GM21717 (cell line): ENCODE results near the gene TMA7.
"Not testable (repeated sequence)": the region's sequence is repeated elsewhere in the genome, so short reads cannot be mapped to it uniquely, and the experiment has no call there.

Source experiments
- ATAC-seq: cut with Tn5 transposase; IDR thresholded peaks from one replicate; pipeline ENCODE4 v1.9.1; 2021; ENCODE audit warnings: mild to moderate bottlenecking, moderate library complexity; ENCODE audit not compliant: unreplicated experiment

TMA7 gene

DNA sequence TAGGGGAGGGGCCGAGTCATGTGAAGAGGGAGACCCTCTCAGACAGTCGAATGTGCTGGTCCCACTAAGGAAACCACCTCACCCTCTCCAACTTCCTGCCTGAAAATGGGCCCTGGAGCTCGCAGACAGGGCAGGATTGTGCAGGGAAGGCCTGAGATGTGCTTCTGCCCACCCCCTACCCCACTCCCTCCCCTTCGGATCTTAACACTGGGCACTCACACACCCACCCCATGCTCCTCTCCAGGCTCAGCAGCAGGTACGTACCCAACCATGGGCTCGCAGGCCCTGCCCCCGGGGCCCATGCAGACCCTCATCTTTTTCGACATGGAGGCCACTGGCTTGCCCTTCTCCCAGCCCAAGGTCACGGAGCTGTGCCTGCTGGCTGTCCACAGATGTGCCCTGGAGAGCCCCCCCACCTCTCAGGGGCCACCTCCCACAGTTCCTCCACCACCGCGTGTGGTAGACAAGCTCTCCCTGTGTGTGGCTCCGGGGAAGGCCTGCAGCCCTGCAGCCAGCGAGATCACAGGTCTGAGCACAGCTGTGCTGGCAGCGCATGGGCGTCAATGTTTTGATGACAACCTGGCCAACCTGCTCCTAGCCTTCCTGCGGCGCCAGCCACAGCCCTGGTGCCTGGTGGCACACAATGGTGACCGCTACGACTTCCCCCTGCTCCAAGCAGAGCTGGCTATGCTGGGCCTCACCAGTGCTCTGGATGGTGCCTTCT lies 26.5 kb downstream of the TMA7 start:
- peak; percentile 8 for ATAC-seq

DNA sequence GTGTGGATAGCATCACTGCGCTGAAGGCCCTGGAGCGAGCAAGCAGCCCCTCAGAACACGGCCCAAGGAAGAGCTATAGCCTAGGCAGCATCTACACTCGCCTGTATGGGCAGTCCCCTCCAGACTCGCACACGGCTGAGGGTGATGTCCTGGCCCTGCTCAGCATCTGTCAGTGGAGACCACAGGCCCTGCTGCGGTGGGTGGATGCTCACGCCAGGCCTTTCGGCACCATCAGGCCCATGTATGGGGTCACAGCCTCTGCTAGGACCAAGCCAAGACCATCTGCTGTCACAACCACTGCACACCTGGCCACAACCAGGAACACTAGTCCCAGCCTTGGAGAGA lies 27.0 kb downstream of the TMA7 start:
- ATAC-seq, result no peak

DNA sequence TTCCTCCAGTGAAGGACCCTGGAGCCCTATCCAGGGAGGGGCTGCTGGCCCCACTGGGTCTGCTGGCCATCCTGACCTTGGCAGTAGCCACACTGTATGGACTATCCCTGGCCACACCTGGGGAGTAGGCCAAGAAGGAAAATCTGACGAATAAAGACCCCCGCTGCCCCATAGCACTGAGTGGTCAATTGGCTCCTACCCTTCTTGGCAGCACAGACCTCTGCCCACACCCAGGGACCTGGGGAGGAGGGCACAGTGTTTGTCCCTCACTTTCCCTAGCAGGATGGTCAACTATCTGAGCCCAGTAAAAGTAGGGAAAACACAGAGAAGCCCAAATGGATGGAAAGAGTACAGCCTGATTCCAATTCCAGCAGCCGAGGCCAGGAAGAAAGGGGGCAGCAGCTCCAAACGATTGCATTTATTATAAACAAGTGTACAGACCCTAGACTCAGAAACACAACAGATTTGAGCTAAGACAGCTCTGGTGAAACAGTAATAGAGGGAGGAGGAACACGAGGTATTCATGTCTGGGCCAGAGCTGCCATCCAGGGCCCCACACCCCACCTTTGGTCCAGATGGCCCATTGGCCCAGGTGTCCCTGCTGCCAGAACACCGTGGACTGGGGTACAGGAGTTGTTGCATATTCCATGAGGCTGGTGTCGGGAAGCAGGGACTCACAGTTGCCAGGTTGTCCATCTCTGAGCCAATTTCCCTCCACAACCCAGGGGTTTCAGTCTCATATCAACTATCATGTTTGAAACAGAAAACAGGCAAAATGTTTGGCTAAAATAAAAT lies 27.6 kb downstream of the TMA7 start:
- no peak for ATAC-seq

DNA sequence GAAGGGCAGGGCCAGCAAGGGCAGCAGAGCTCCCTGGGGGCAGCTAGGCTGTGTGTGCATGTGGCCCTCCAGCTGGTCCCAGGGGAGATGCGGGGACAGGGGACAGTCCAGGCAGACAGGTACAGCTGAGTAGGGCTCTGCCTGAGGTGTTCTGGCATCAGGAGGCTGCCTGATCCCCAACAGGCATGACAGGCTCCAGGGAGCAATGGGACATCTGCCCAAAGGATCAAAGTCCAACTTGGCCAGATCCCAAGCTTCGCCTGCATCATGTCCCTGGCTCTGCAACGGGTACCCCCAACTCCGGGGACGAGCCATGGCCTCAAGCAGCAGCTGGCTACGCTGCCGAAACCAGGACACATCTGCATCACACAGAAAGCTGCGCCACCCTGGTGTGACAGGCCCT lies 28.3 kb downstream of the TMA7 start:
- no peak for ATAC-seq

DNA sequence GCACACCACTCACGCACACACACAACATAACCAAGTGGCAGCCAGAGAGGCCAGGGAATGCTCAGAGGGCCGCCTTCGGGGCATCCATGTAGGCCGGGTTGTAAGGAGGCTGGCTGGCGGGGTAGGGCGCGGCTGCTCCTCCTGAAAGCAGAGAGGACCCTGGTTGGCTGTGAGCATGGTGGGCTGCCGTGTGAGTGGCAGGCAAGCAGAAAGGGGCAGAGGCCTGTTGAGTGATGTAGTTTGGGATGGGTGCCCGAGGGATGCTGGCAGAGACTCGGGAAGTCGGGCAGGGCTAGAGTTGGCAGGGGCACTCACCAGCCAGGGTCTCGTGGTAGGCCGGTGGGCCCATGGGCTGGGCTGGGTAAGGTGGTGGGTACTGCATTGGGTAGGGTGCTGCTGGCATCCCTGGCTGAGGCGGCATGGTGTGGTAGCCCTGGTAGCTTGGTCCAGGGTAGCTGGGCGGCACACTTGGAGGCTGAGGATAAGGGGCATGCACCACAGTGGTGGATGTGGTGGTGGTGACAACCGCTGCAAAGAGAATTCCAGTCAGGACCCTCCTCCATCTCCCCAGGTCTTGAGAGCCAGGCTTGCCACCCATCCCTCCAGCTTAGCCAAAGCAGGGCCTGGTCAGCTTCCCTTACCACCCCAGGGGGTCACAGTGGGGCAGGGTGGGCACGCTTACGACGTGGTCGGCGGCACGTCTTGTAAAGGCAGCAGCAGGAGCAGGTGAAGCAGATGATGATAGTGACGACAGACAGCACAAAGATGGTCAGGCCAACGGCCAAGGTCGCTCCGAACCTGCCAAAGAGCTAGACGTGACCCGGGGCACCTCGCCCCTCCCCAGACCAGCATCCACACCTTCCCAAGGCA lies 29.2 kb downstream of the TMA7 start:
- ATAC-seq, result no peak

DNA sequence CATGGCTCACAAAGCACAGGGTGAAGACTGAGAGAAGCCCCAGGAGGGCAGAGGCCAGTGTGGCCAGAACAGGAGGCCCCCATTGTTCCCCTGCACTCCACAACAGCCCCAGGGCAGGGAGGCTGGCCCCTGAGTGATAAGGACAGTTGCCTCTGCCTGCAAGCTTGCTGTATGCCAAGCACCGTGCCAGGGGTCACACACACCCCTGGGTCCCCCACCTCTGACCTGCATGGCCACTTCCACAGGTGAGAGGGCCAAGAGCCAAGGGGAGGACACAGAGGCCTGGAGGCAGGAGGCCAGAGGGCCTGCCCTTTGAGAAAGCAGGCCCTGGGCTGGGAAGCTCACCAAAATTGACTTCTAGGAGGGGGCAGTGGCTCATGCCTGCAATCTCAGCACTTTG lies 30.2 kb downstream of the TMA7 start:
- ATAC-seq, result no peak

DNA sequence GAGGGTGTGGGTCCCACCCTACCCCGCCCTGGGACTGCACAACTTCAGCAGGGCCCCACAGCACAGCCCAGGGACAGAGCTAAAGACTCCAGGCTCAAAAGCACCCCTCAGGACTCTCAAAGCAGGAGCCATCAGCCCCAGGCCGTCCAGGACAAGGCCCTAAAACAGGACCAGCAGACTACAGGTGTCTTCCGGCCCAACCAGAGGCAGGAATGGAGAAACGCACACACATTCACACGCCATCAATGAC lies 32.5 kb downstream of the TMA7 start:
- ATAC-seq, result no peak

DNA sequence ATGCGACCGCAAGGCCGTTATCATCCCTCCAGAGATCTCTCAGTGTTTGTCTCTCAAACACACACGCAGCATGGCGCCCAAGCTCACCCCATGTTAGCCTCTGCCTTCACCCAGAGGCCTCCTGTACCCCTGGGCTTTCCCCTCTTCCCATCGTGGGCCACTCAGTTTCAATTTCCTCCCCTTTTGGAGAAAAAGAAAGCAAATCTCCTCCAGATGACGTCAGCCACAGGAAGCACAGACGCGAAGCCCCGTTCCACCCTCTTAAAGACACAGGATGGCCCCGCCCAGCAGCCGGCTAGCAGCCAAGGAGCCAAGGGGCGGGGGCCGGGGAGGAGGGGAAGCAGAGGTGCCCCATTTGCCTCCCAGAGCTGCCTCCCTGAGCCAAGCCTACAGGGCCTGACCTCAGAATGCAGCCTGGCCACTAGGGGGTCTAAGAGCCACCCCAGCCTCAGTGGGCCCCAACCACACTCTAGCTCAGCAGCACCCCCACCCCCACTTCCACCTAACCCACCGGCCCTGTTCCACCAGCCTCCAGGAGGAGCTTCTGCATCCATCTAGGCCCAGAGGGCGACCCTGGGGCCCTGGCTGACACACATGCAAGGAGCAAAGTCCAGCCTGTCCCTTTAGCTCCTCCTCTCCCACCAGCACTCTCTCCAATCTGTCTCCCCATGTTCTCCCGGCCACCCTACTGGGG lies 33.0 kb downstream of the TMA7 start:
- peak; percentile 67 for ATAC-seq

DNA sequence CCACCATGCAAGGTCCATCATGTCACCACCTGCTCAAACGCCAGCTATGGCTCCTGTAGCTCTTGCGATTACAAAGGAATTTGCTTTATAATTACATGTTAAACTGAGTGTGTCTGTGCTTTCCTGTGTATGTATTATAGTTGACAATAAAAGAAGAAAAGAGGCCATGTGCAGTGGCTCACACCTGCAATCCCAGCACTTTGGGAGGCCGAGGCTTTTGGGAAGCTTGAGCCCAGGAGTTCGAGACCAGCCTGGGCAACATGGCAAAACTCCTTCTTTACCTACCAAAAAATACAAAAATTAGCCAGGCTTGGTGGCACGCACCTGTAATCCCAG lies 33.5 kb downstream of the TMA7 start:
- no peak for ATAC-seq

DNA sequence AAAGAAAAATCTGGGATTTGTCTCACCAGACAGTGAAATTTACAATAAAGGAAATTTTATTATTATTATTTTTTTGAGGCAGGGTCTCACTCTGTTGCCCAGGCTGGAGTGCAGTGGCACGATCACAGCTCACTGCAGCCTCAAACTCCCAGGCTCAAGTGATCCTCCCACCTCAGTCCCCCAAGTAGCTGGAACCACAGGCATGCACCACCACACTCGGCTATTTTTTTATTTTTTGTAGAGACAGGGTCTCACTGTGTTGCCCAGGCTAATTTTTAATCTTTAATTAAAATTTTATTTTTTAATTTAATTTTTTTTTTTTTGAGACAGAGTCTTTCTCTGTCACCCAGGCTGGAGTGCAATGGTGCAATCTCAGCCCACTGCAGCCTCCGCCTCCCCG lies 34.0 kb downstream of the TMA7 start:
- ATAC-seq, result not testable (repeated sequence)

DNA sequence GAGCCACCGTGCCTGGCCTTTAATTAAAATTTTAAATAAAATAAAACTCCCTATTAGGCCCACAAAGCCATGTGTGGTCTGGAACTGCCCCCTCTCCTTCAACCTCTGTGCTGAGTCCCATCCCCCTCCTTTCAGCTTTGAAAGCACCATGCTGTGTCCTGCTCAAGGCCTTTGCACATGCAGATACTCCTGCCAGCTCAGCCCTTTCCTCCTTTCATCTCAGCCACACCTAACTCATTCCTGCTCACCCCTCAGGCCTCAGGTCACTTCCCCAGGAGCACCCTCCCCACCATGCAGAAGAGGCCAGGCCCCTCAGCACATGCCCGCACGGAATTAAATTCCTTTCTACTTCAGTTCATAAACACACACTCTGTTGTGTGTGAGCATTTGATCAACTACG lies 34.6 kb downstream of the TMA7 start:
- no peak for ATAC-seq

DNA sequence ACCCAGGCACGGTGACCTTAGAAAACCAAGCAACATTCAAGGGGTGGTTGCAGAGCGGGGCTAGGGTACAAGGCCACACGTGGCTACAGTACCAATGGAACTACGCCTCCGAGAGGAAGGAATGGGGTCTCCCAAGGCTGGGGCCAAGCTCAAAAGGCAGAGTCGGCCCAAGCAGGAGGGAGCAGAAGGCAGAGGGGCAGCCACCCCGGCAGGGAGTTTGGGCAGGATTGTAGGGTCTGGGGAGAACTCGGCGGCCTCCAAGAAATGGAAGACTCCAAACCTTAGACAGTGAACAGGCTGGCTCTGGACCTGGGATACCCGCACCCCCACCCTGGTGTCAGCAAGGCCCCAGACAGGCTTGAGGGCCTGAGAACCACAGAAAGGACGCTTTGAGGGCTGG lies 35.1 kb downstream of the TMA7 start:
- no peak for ATAC-seq

DNA sequence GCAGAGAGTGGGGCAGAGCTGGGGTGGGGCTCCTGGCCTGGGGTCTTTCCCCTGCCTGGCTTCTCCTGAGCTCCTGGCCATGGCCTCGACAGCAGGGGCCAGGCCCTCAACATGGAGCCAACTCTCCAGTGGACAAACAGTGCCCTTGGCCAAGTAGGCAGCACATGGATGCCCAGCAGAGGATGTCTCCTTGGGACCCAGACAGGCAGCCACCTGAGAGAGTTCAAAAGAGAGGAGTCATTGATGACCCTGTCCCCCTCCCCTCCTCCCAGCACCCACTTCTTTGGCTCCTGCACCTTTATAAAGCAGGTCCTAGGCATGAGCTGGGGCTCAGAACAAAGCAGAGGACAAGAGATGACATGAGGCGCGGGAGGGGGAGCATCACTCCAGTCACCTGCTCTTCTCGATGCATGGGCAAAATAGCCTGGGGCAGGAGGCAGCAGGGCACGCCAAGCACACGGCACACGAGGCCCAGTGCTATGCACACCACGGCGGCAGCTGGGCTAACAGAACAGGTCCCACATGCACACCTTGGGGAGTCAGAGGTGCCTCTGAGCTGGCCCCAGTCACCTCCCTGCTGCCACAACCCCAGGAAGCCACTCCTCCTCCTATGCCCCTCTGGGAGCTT lies 36.5 kb downstream of the TMA7 start:
- no peak for ATAC-seq

DNA sequence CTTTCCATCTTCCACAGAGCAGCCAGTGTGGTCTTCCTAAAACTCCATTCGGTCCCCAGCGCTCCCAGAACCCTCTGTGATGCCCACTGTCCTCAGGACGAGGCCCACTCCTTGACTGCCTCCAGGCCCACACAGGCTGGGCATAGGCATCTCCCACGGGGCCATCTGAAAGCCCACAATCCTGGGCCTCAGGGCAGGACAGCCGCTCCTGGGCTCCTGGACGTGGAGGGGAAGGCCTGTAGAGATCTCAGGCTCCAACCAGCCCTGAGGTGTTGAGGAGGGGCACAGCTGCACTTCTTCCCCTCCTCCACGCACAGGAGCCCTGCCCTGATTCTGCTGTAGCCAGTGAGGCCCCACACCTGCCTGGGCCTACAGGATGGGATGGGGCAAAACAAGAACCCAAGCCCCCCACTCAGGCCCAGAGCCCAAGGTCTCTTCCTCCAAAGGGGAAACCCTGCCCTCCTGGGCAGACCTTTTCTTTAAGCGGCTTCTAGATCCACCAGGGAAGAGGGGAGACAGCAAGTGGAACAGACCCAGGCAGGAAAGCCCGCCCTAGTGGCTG lies 38.0 kb downstream of the TMA7 start:
- no peak for ATAC-seq

DNA sequence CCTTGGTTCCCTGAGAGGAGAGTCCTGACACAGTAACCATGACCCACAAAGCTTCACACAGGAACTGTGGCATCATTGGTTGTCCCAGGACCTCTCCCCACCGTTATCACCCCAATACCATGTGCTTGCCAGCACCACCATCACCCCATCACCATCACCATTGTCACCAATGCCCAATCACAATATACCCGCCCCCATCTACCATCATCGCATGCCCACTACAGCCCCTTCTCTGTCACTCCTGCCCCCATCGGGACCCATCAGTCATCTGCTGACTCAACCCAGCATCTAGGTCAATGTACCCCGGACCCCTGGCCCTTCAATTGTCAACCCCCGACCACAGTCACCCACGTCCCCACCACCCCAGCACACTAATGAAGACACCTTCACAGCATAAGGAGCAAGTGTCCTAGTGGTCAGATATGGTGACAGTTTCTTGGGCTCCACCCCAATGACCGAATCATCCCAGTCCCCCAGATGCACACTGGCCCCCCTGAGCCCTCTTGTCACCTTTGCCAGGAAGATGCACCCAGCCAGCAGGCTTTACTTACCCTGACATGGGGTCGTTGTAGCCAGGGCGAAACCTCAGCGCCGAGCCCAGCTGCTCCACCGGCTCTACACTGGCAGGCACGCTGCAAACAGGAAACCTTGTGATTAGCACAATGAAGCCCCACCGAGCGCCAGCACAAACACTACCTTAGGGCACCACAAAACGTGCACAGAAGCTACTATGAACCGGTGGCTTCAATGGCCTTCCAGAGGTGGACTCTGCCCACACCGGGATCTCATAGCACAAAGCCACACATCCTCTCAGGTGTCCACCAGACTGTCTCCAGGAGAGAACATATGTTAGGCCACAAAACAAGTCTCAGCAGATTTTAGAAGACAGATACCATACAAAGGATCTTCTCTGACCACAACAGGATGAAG lies 38.8 kb downstream of the TMA7 start:
- no peak for ATAC-seq

DNA sequence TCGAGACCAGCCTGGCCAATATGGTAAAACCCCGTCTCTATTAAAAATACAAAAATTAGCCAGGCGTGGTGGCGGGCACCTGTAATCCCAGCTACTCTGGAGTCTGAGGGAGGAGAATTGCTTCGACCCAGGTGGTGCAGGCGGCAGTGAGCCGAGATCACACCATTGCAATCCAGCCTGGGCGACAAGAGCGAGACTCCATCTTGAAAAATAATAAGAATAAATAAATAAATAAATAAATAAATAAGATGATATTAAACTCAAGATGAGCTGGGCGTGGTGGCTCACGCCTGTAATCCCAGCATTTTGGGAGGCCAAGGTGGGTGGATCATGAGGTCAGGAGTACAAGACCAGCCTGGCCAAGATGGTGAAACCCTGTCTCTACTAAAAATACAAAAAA lies 40.8 kb downstream of the TMA7 start:
- ATAC-seq, result not testable (repeated sequence)

DNA sequence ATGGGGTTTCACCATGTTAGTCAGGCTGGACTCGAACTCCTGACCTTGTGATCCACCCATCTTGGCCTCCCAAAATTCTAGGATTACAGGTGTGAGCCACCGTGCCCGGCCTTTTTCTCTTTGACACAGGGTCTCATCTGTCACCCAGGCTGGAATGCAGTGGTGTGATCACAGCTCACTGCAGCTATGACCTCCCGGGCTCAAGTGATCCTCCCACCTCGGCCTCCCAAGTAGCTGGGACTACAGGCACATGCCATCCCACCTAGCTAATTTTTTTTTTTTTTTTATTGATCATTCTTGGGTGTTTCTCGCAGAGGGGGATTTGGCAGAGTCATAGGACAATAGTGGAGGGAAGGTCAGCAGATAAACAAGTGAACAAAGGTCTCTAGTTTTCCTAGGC lies 42.8 kb downstream of the TMA7 start:
- ATAC-seq, result not testable (repeated sequence)

DNA sequence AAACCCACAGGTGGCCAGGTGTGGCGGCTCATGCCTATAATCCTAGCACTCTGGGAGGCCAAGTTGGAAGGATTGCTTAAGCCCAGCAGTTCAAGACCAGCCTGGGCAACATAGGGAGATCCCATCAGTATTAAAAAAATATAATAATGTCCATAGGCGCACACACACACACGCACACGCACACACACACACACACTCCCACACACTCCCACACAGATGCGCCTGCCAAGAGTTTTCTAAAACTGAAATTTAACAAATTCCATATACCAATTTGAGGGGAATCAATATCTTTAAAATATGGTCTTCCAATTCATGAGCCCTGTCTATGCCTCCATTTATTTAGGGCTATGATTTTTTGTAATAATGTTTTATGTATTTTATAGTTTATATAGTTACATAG lies 46.9 kb downstream of the TMA7 start:
- ATAC-seq, result no peak

DNA sequence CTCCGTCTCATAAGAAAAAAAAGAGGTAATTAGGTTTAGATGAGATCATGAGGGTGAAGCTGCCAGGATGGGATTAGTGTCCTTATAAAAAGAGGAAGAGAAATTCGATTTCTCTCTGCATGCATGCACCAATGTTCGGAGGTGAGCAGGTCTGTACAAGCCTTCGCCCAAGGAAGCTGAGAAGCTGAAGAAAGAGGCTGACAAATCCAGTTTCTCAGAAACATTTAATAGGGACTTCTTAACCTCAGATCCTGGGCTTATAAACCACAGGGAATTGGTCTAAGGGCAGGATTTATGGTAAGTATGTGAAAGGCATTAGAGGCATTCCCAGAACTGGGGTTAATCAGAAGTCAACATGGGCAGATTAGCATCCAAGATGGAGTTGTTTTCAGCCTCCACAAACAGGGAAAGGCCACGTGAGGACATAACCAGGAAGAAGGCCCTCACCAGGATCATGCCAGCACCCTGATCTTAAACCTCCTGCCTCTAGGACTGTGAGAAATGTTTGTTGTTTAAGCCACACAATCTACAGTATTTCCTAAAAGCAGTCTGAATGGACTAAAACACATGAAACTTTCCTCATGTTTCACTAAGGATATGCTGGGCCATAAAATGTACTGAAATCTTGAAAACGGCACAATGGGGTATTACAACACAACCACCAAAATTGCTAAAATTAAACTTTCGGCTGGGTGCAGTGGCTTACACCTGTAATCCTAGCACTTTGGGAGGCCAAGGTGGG lies 52.6 kb downstream of the TMA7 start:
- ATAC-seq, result no peak
